ENCODE measurements around the gene ABLIM2. TPM values are rescaled to one million over a fixed set of nuclear protein-coding genes. Genes with fewer than 3 reads are reported as not detected.

ABLIM2 gene
- total RNA-seq, 2 experiments from 2014 or later, result 0.32 to 0.54 TPM

DNA sequence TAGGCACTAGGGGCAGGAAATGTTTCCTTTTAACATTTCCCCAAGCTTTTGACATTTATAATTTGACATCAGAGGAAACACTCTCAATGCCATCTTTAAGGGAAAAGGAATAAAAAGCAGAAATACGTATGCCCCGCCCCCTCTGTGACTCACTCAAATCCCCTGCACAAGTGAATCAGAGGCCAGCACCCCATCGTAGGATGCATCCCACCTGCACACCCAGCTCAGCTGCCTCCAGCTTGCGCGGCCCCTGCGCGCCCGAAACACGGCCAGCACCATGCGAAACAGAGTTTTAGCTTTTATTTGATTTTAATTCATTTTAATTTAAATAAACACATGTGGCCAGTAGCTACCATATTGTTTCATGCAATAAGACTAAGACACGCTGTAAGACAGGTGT, 29.5 kb downstream of the ABLIM2 start:
- no peaks in the 10 kb centered on the region for H3K36me3 Mint-ChIP-seq (ENCODE audit: low read depth)
- H3K27ac Mint-ChIP-seq, result no peak overlapping the region
- intact Hi-C loops (cut with micrococcal nuclease), result no loop called here
- no peaks in the 10 kb centered on the region for H3K27me3 Mint-ChIP-seq
- H3K4me1 Mint-ChIP-seq (ENCODE audit: low read depth), result no peaks in the 10 kb centered on the region
- H3K4me3 Mint-ChIP-seq, result no peak overlapping the region
- TF ChIP-seq, protein P1, sequence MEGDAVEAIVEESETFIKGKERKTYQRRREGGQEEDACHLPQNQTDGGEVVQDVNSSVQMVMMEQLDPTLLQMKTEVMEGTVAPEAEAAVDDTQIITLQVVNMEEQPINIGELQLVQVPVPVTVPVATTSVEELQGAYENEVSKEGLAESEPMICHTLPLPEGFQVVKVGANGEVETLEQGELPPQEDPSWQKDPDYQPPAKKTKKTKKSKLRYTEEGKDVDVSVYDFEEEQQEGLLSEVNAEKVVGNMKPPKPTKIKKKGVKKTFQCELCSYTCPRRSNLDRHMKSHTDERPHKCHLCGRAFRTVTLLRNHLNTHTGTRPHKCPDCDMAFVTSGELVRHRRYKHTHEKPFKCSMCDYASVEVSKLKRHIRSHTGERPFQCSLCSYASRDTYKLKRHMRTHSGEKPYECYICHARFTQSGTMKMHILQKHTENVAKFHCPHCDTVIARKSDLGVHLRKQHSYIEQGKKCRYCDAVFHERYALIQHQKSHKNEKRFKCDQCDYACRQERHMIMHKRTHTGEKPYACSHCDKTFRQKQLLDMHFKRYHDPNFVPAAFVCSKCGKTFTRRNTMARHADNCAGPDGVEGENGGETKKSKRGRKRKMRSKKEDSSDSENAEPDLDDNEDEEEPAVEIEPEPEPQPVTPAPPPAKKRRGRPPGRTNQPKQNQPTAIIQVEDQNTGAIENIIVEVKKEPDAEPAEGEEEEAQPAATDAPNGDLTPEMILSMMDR (IDR thresholded peaks at IDR 0.05), result no peak
- ChIA-PET POLR2A (no interaction called here), CTCF (no interaction called here)
- peak; percentile 37 for DNase-seq
- no peaks in the 10 kb centered on the region for H3K9me3 Mint-ChIP-seq
- ATAC-seq, result no peak

DNA sequence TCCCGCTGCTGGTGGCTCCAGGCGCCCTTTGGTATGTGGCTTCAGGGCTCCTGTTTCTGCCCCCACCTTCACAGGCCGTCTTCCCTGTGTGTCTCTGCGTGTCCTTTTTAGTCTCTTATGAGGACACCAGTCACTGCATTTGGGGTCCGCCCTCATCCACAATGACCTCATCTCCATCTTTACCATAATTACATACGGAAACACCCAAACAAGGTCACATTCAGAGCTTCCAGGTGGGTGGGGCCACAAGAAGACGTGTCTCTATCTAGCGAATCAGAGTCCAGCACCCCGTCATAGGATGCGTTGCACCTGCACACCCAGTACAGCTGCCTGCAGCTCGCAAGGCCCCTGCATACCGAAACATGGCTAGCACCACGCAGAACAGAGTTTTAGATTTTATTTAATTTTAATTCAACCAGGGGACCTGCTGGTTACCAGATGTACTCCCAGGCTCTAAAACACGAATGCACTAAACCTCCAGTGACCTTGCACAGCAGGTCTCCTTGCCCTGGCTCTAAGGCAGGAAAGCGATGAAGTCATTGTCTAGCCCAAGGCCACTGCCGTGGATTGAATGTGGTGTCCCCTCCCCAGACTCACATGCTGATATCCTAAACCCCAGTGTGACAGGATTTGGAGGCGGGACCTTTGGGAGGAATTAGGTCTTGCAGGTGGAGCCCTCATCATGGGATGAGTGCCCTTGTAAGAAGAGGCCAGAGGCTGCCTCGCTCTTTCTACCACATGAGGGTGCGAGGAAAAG, 30.3 kb downstream of the ABLIM2 start:
- DNase-seq (no peak), ATAC-seq (no peak)
- intact Hi-C loops (cut with micrococcal nuclease), result no loop called here
- CTCF ChIA-PET, result no interaction called here
- Mint-ChIP-seq H3K9me3 (no peaks in the 10 kb centered on the region), H3K27ac (no peak overlapping the region), H3K4me3 (no peak overlapping the region), H3K36me3 (ENCODE audit: low read depth) (no peaks in the 10 kb centered on the region), H3K27me3 (no peaks in the 10 kb centered on the region), H3K4me1 (ENCODE audit: low read depth) (no peaks in the 10 kb centered on the region)
- TF ChIP-seq, protein P1 (IDR thresholded peaks at IDR 0.05), result no peak
- POLR2A ChIA-PET, result no interaction called here

DNA sequence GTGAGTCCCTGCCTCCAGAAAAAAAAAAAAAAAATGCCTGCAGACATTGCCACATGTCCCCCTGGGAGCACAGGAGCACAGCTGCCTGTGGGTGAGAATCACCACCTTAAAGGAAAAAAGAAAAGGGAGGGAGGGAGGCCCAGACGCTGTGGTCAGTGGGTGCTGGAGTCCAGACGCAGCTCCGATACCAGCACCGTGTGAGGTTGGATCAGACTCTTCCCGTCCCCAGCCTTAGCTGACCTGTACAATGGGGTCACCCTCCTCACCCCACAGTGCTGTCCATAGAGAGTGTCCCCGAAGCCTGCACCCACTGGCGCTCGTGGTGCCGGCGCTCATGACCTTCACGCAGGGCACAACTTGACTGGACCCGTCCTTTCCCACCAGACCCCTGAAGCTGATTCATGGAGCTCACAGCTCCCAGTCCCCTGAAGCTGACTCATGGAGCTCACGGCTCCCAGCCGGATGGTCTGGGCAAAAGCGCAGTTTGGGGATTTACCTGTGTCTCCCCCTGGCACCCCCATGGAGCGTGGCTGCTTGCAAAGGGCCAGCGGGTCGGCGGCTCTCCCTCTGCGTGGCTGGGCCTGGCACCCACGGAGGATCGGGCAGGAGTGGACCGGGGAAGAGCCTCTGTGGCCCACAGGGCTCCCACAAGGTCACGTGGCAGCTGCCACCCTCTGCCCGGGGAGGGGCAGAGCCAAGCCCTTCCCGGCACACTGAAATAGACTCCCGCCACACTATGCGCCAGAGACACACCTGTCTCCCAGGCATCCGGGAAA, 31.4 kb downstream of the ABLIM2 start:
- Mint-ChIP-seq H3K4me1 (ENCODE audit: low read depth) (no peaks in the 10 kb centered on the region), H3K9me3 (no peaks in the 10 kb centered on the region), H3K4me3 (no peak overlapping the region), H3K36me3 (ENCODE audit: low read depth) (no peaks in the 10 kb centered on the region), H3K27ac (no peak overlapping the region), H3K27me3 (no peaks in the 10 kb centered on the region)
- ChIA-PET CTCF (no interaction called here), POLR2A (no interaction called here)
- TF ChIP-seq, protein P1 (IDR thresholded peaks at IDR 0.05), result no peak
- no peak for ATAC-seq
- intact Hi-C loops (cut with micrococcal nuclease), result no loop called here
- no peak for DNase-seq

DNA sequence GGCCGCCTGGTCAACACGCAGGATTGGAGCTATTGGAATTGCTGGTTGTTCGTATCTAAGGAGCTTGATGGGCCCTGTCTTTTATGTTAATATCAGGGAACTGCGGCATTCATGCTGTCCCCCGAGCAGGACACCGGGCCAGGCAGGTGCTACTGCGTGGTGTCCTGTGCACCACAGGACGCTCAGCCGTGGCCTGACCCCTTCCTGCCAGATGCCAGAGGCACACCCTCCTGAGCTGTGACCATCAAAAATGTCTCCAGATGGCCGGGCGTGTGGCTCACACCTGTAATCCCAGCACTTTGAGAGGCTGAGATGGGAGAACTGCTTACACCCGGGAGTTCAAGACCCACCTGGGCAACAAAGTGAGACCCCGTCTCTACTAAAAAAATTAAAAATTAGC, 32.1 kb downstream of the ABLIM2 start:
- no peaks in the 10 kb centered on the region for H3K9me3 Mint-ChIP-seq
- H3K4me1 Mint-ChIP-seq (ENCODE audit: low read depth), result no peaks in the 10 kb centered on the region
- intact Hi-C loops (cut with micrococcal nuclease), result no loop called here
- H3K4me3 Mint-ChIP-seq, result no peak overlapping the region
- no peak overlapping the region for H3K27ac Mint-ChIP-seq
- TF ChIP-seq, protein P1 (IDR thresholded peaks at IDR 0.05), result no peak
- H3K36me3 Mint-ChIP-seq (ENCODE audit: low read depth), result no peaks in the 10 kb centered on the region
- ChIA-PET CTCF (no interaction called here), POLR2A (no interaction called here)
- DNase-seq, result no peak
- no peaks in the 10 kb centered on the region for H3K27me3 Mint-ChIP-seq
- ATAC-seq, result no peak

DNA sequence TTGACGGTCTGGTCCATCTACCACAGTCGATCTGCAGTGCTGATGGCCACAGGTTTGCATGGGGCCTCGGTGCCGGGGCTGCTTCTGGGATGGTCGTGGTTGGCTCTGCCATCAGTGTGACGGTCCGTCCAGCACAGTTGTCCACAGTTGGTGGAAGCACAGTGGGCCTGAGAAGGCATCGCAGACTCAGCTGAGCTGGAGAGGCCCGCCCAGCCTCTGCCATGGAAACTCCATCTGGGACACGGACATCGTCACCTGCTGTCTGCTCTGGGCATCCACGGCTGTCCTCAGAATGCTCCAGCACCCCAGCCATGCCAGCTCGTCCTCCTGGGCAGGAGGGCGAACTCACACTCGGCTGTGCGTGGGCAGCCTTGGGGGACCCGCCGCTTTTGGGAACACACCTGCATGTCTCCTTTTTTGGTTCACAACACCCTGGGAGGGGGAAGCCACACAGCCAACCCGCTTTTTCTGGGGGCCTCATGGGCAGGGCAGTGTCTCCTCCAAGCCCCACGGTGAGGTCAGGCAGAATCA, 33.0 kb downstream of the ABLIM2 start:
- Mint-ChIP-seq H3K27me3 (no peaks in the 10 kb centered on the region), H3K4me3 (no peak overlapping the region), H3K27ac (no peak overlapping the region), H3K4me1 (ENCODE audit: low read depth) (no peaks in the 10 kb centered on the region), H3K9me3 (no peaks in the 10 kb centered on the region), H3K36me3 (ENCODE audit: low read depth) (no peaks in the 10 kb centered on the region)
- intact Hi-C loops (cut with micrococcal nuclease), result no loop called here
- POLR2A ChIA-PET, result no interaction called here
- CTCF ChIA-PET, result no interaction called here
- DNase-seq (no peak), ATAC-seq (no peak)
- TF ChIP-seq, protein P1 (IDR thresholded peaks at IDR 0.05), result no peak

Data from activated CD8-positive, alpha-beta T cell treated with anti-CD3 and anti-CD28 coated beads for 36 hours (primary cell).